Calu3 (cell line): Measurements from ENCODE around the gene TMCC2. TPM values are rescaled to one million over a fixed set of nuclear protein-coding genes. Genes with fewer than 3 reads are reported as not detected.

Source experiments
- BruUV-seq: library from RNA; stranded (reverse); fragments of 400-500 nt; replicated peaks from 2 replicates; lab custom pipeline; 2021; lab: Mats Ljungman, UMichigan
- CTCF ChIA-PET: fragments of 300-600 bp; sonication (Branson Sonifier 250); formaldehyde crosslinking; loops from one replicate; lab custom pipeline; 2022; ENCODE audit warnings: antibody characterized with exemption; lab: Charles Lee
- DNase-seq: peaks from one replicate; pipeline ENCODE4 v3.0.0; 2022
- H3K27ac Mint-ChIP-seq: one replicate; pipeline ENCODE4 v1.8.0; 2022; ENCODE audit warnings: mixed read lengths; ENCODE audit not compliant: unreplicated experiment
- H3K27me3 Mint-ChIP-seq: one replicate; pipeline ENCODE4 v1.8.0; 2022; ENCODE audit warnings: mixed read lengths; ENCODE audit not compliant: unreplicated experiment
- H3K36me3 Mint-ChIP-seq: one replicate; pipeline ENCODE4 v1.8.0; 2022; ENCODE audit warnings: mild to moderate bottlenecking, moderate library complexity, mixed read lengths; ENCODE audit not compliant: insufficient read depth, unreplicated experiment
- H3K4me1 Mint-ChIP-seq: one replicate; pipeline ENCODE4 v1.8.0; 2022; ENCODE audit warnings: mild to moderate bottlenecking, low read depth, mixed read lengths; ENCODE audit not compliant: unreplicated experiment
- H3K4me3 Mint-ChIP-seq: one replicate; pipeline ENCODE4 v1.8.0; 2022; ENCODE audit warnings: mild to moderate bottlenecking, low read depth, moderate library complexity, mixed read lengths; ENCODE audit not compliant: unreplicated experiment
- H3K9me3 Mint-ChIP-seq: one replicate; pipeline ENCODE4 v1.8.0; 2022; ENCODE audit warnings: low read depth, mixed read lengths; ENCODE audit not compliant: unreplicated experiment
- CTCF ChIP-seq: fragments of 200-600 bp; IDR thresholded peaks from one replicate; pipeline ENCODE4 v1.8.0; 2022; ENCODE audit warnings: antibody characterized with exemption; ENCODE audit not compliant: unreplicated experiment
- intact Hi-C: fragments of 100-400 bp; cut with micrococcal nuclease; formaldehyde crosslinking; loops from one replicate; pipeline ENCODE4 v1.10.0; 2022; ENCODE audit not compliant: unreplicated experiment
- total RNA-seq: library from RNA; stranded (reverse); gene quantifications from 2 replicates; pipeline ENCODE4 v1.2.3, GENCODE V29; 2022

The TMCC2 gene
- total RNA-seq, 1 experiment from 2014 or later, result 0.33 TPM

- peak; percentile 93 for DNase-seq
- BruUV-seq, result no TSS peak
- H3K27ac Mint-ChIP-seq, result no peak overlapping the region
- CTCF ChIA-PET, result interaction anchor here (0.6 to 5.9 kb wide), 7 partner anchors 14 to 88 kb away, joined by 4 to 127 read pairs (median 7); no protein-coding TSS in a partner anchor
- H3K4me3 Mint-ChIP-seq, result peak overlapping the region; percentile 2
- H3K27me3 Mint-ChIP-seq, result no peaks in the 10 kb centered on the region
- no peaks in the 10 kb centered on the region for H3K9me3 Mint-ChIP-seq
- TF ChIP-seq CTCF, result no peak
- intact Hi-C loops, result loop anchor here (1.0 kb wide), 1 partner anchor 16 kb away; no protein-coding TSS in a partner anchor
- peaks cover 49% of the 10 kb centered on the region for H3K4me1 Mint-ChIP-seq
- H3K36me3 Mint-ChIP-seq, result peaks cover 29% of the 10 kb centered on the region
Observed at GRCh38 chr1:205317311-205317917, 89.7 kb downstream of the TMCC2 start.

- no peak for DNase-seq
- intact Hi-C loops, result no loop called here
- no peaks in the 10 kb centered on the region for H3K9me3 Mint-ChIP-seq
- H3K27ac Mint-ChIP-seq, result no peak overlapping the region
- no TSS peak for BruUV-seq
- peaks cover 26% of the 10 kb centered on the region for H3K36me3 Mint-ChIP-seq
- no peak for TF ChIP-seq CTCF
- CTCF ChIA-PET, result interaction anchor here (1.1 to 5.9 kb wide), 7 partner anchors 15 to 62 kb away, joined by 5 to 127 read pairs (median 7); no protein-coding TSS in a partner anchor
- no peaks in the 10 kb centered on the region for H3K27me3 Mint-ChIP-seq
- peaks cover 49% of the 10 kb centered on the region for H3K4me1 Mint-ChIP-seq
- peak overlapping the region; percentile 85 for H3K4me3 Mint-ChIP-seq
Observed at GRCh38 chr1:205318231-205318991, 90.7 kb downstream of the TMCC2 start.

GRCh38 chr1:205319081-205320018 lies 91.6 kb downstream of the TMCC2 start:
- H3K4me1 Mint-ChIP-seq, result peaks cover 49% of the 10 kb centered on the region
- H3K27ac Mint-ChIP-seq, result peak overlapping the region; percentile 44
- intact Hi-C loops, result no loop called here
- peak; percentile 80 for DNase-seq
- peak overlapping the region; percentile 85 for H3K4me3 Mint-ChIP-seq
- CTCF ChIA-PET, result interaction anchor here (0.7 to 5.9 kb wide), 10 partner anchors 13 to 902 kb away, joined by 3 to 127 read pairs (median 5); no protein-coding TSS in a partner anchor
- H3K27me3 Mint-ChIP-seq, result no peaks in the 10 kb centered on the region
- no peaks in the 10 kb centered on the region for H3K9me3 Mint-ChIP-seq
- TF ChIP-seq CTCF, result no peak
- no TSS peak for BruUV-seq
- H3K36me3 Mint-ChIP-seq, result peaks cover 25% of the 10 kb centered on the region
